Stomach smooth muscle (tissue), 2 donors: Measurements from ENCODE around the gene VSIG10.

ENCODE experiments used
- H3K27ac ChIP-seq: one replicate; pipeline ENCODE4 v1.7.0; 2013; ENCODE audit warnings: mild to moderate bottlenecking, low read length, inconsistent platforms
- H3K27me3 ChIP-seq, 2 donors: one replicate each; pipeline ENCODE4 v1.7.0; 2013; ENCODE audit warnings: low read length in 2 of 2; ENCODE audit not compliant: insufficient read depth in 2 of 2, control insufficient read depth in 1 of 2
- H3K36me3 ChIP-seq, 2 donors: one replicate each; pipeline ENCODE4 v1.7.0; 2013; ENCODE audit warnings: low read length in 2 of 2; ENCODE audit not compliant: control insufficient read depth in 2 of 2, insufficient read depth in 2 of 2
- H3K4me1 ChIP-seq: one replicate; pipeline ENCODE4 v1.7.0; 2013; ENCODE audit warnings: low read length; ENCODE audit not compliant: control insufficient read depth, insufficient read depth
- H3K4me3 ChIP-seq, 2 donors: one replicate each; pipeline ENCODE4 v1.7.0; 2013; ENCODE audit warnings: low read length in 2 of 2
- H3K9ac ChIP-seq, 2 donors: one replicate each; pipeline ENCODE4 v1.7.0; 2013; ENCODE audit warnings: low read length in 2 of 2, mild to moderate bottlenecking in 1 of 2
- H3K9me3 ChIP-seq, 2 donors: one replicate each; pipeline ENCODE4 v1.7.0; 2013; ENCODE audit warnings: low read length in 2 of 2; ENCODE audit not compliant: control insufficient read depth in 2 of 2
- donor health status: healthy.
- donor health status: Pancreatic carcinoma.

Gene VSIG10

GRCh38 chr12:118050972-118051910 is 52.6 kb downstream of the VSIG10 start:
- no peak overlapping the region for H3K4me3 ChIP-seq
- H3K4me1 ChIP-seq: peaks cover 23% of the 10 kb centered on the region
- no peaks in the 10 kb centered on the region for H3K27me3 ChIP-seq
- no peaks in the 10 kb centered on the region for H3K9me3 ChIP-seq
- H3K9ac ChIP-seq: no peak overlapping the region
- H3K27ac ChIP-seq: no peak overlapping the region
- H3K36me3 ChIP-seq: peaks cover 3 to 12% of the 10 kb centered on the region in 2 donors

- Histone ChIP-seq H3K9ac (no peak overlapping the region), H3K27me3 (no peaks in the 10 kb centered on the region), H3K4me3 (no peak overlapping the region), H3K36me3 (peaks cover 29 to 39% of the 10 kb centered on the region in 2 donors), H3K9me3 (no peaks in the 10 kb centered on the region), H3K4me1 (peaks cover 2% of the 10 kb centered on the region), H3K27ac (no peak overlapping the region)
Observed at GRCh38 chr12:118046430-118046829, 57.4 kb downstream of the VSIG10 start.

- Histone ChIP-seq H3K27me3 (no peaks in the 10 kb centered on the region), H3K4me3 (no peak overlapping the region), H3K4me1 (peaks cover 2% of the 10 kb centered on the region), H3K9ac (no peak overlapping the region), H3K27ac (no peak overlapping the region), H3K36me3 (peaks cover 39 to 42% of the 10 kb centered on the region in 2 donors), H3K9me3 (no peaks in the 10 kb centered on the region)
Observed at GRCh38 chr12:118044577-118044976, 59.2 kb downstream of the VSIG10 start.

GRCh38 chr12:118044075-118044474 is 59.7 kb downstream of the VSIG10 start:
- Histone ChIP-seq H3K27me3 (no peaks in the 10 kb centered on the region), H3K4me1 (peaks cover 2% of the 10 kb centered on the region), H3K4me3 (no peak overlapping the region), H3K27ac (no peak overlapping the region), H3K9ac (no peak overlapping the region), H3K9me3 (no peaks in the 10 kb centered on the region), H3K36me3 (peaks cover 43 to 47% of the 10 kb centered on the region in 2 donors)

GRCh38 chr12:118042091-118042490 is 61.7 kb downstream of the VSIG10 start:
- no peaks in the 10 kb centered on the region for H3K27me3 ChIP-seq
- peaks cover 54 to 55% of the 10 kb centered on the region in 2 donors for H3K36me3 ChIP-seq
- H3K4me1 ChIP-seq: peaks cover 2% of the 10 kb centered on the region
- no peak overlapping the region for H3K27ac ChIP-seq
- H3K9me3 ChIP-seq: no peaks in the 10 kb centered on the region
- H3K4me3 ChIP-seq: no peak overlapping the region
- H3K9ac ChIP-seq: no peak overlapping the region

- H3K27ac ChIP-seq: no peak overlapping the region
- H3K9me3 ChIP-seq: no peaks in the 10 kb centered on the region
- H3K36me3 ChIP-seq: peaks cover 69% of the 10 kb centered on the region in 2 donors
- no peak overlapping the region for H3K9ac ChIP-seq
- no peaks in the 10 kb centered on the region for H3K27me3 ChIP-seq
- no peak overlapping the region for H3K4me3 ChIP-seq
- H3K4me1 ChIP-seq: peaks cover under 1% of the 10 kb centered on the region
Observed at GRCh38 chr12:118038137-118038536, 65.7 kb downstream of the VSIG10 start.

GRCh38 chr12:118036672-118037411 is 67.0 kb downstream of the VSIG10 start:
- Histone ChIP-seq H3K9ac (no peak overlapping the region), H3K4me1 (no peaks in the 10 kb centered on the region), H3K27ac (no peak overlapping the region), H3K9me3 (no peaks in the 10 kb centered on the region), H3K27me3 (no peaks in the 10 kb centered on the region), H3K36me3 (peaks cover 62 to 64% of the 10 kb centered on the region in 2 donors), H3K4me3 (no peak overlapping the region)

- Histone ChIP-seq H3K4me3 (no peak overlapping the region), H3K9me3 (no peaks in the 10 kb centered on the region), H3K4me1 (no peaks in the 10 kb centered on the region), H3K27ac (no peak overlapping the region), H3K9ac (no peak overlapping the region), H3K27me3 (no peaks in the 10 kb centered on the region), H3K36me3 (peaks cover 56 to 60% of the 10 kb centered on the region in 2 donors)
Observed at GRCh38 chr12:118035190-118036041, 68.4 kb downstream of the VSIG10 start.

- Histone ChIP-seq H3K36me3 (peaks cover 57 to 62% of the 10 kb centered on the region in 2 donors), H3K4me3 (no peak overlapping the region), H3K9me3 (no peaks in the 10 kb centered on the region), H3K4me1 (no peaks in the 10 kb centered on the region), H3K9ac (peak overlapping the region in 1 of 2 donors; percentile 37), H3K27me3 (no peaks in the 10 kb centered on the region), H3K27ac (no peak overlapping the region)
Observed at GRCh38 chr12:118034429-118035189, 69.2 kb downstream of the VSIG10 start.

- Histone ChIP-seq H3K36me3 (peaks cover 50 to 61% of the 10 kb centered on the region in 2 donors), H3K4me3 (no peak overlapping the region), H3K27ac (no peak overlapping the region), H3K9me3 (no peaks in the 10 kb centered on the region), H3K9ac (peak overlapping the region in 1 of 2 donors; percentile 37), H3K27me3 (no peaks in the 10 kb centered on the region), H3K4me1 (no peaks in the 10 kb centered on the region)
Observed at GRCh38 chr12:118033902-118034301, 69.9 kb downstream of the VSIG10 start.
